HG02798 (cell line): ENCODE data around the gene ELMO1.

Experiments used
- ATAC-seq: cut with Tn5 transposase; IDR thresholded peaks from one replicate; pipeline ENCODE4 v1.9.1; 2021; ENCODE audit warnings: mild to moderate bottlenecking; ENCODE audit not compliant: unreplicated experiment, poor library complexity

Gene ELMO1

GRCh38 chr7:37411444-37412034 is 37.1 kb downstream of the ELMO1 start:
- no peak for ATAC-seq

- no peak for ATAC-seq
These were observed 38.1 kb downstream of the ELMO1 start for GRCh38 chr7:37410305-37411229.

- ATAC-seq, result no peak
These were observed 39.2 kb downstream of the ELMO1 start for GRCh38 chr7:37409461-37409860.

GRCh38 chr7:37408291-37409228 is 40.1 kb downstream of the ELMO1 start:
- no peak for ATAC-seq

GRCh38 chr7:37405603-37406122 is 43.0 kb downstream of the ELMO1 start:
- ATAC-seq, result no peak

GRCh38 chr7:37405128-37405527 is 43.5 kb downstream of the ELMO1 start:
- no peak for ATAC-seq

- ATAC-seq, result no peak
These were observed 48.7 kb downstream of the ELMO1 start for GRCh38 chr7:37399876-37400421.

- ATAC-seq, result no peak
These were observed 50.3 kb downstream of the ELMO1 start for GRCh38 chr7:37398403-37398802.

- ATAC-seq, result no peak
These were observed 52.9 kb downstream of the ELMO1 start for GRCh38 chr7:37395618-37396259.

GRCh38 chr7:37394158-37394557 is 54.5 kb downstream of the ELMO1 start:
- ATAC-seq, result peak; percentile 92

GRCh38 chr7:37393476-37393875 is 55.2 kb downstream of the ELMO1 start:
- no peak for ATAC-seq

GRCh38 chr7:37392673-37393017 is 56.0 kb downstream of the ELMO1 start:
- no peak for ATAC-seq

GRCh38 chr7:37391791-37392672 is 56.6 kb downstream of the ELMO1 start:
- ATAC-seq, result no peak

GRCh38 chr7:37390114-37390513 is 58.5 kb downstream of the ELMO1 start:
- ATAC-seq, result no peak

GRCh38 chr7:37388811-37389210 is 59.9 kb downstream of the ELMO1 start:
- no peak for ATAC-seq

- ATAC-seq, result no peak
These were observed 62.9 kb downstream of the ELMO1 start for GRCh38 chr7:37385787-37386186.

- no peak for ATAC-seq
These were observed 66.0 kb downstream of the ELMO1 start for GRCh38 chr7:37382546-37383088.

GRCh38 chr7:37380831-37381230 is 67.8 kb downstream of the ELMO1 start:
- ATAC-seq, result no peak
